ENCODE results near the gene TMEM151B.

- no peak for TF ChIP-seq CTCF (IDR thresholded peaks at IDR 0.05; ENCODE audit: low read depth, low read length)
- no peak for TF ChIP-seq EZH2phosphoT487 (IDR thresholded peaks at IDR 0.05; ENCODE audit: low read depth)
These were observed 5.1 kb downstream of the TMEM151B start for GRCh38 chr6:44275271-44275748.

All from OCI-LY3 (cell line).